GM10266 (cell line): ENCODE data around the gene CYTL1.
"Not testable (repeated sequence)": the region's sequence is repeated elsewhere in the genome, so short reads cannot be mapped to it uniquely, and the experiment has no call there.

Experiments used
- DNase-seq: peaks from one replicate; pipeline ENCODE4 v3.0.0; 2012; ENCODE audit errors: extremely low spot score
- TF ChIP-seq, protein P1 (sequence below): IDR thresholded peaks from 2 replicates; pipeline ENCODE4 v1.5.1; 2012; ENCODE audit warnings: mild to moderate bottlenecking, low read depth; ENCODE audit not compliant: control insufficient read depth, insufficient read depth; ENCODE audit errors: missing control alignments

CYTL1 gene, protein sequence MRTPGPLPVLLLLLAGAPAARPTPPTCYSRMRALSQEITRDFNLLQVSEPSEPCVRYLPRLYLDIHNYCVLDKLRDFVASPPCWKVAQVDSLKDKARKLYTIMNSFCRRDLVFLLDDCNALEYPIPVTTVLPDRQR

DNA sequence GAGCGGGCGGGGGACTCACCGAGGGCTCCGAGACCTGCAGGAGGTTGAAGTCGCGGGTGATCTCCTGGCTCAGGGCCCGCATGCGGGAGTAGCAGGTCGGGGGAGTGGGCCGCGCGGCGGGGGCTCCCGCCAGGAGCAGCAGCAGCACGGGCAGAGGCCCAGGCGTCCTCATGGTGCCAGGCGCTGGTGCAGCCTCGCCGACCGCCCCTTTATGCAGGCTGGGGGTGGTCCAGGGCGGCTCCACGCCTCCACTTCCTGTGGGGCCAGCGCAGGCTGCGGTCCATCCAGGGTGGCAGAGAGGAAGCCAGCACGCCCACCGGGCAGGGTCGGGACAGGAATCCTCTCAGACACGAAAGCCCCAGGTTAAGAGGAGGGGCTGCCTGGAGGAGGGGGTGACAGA is at the start of gene CYTL1:
Gene CYTL1, minus strand, starts transcription at position 185 of the 400 bp plus-strand sequence. Its CDS starts 13 bp downstream, at position 172.
- no peak for DNase-seq
- TF ChIP-seq, protein P1, sequence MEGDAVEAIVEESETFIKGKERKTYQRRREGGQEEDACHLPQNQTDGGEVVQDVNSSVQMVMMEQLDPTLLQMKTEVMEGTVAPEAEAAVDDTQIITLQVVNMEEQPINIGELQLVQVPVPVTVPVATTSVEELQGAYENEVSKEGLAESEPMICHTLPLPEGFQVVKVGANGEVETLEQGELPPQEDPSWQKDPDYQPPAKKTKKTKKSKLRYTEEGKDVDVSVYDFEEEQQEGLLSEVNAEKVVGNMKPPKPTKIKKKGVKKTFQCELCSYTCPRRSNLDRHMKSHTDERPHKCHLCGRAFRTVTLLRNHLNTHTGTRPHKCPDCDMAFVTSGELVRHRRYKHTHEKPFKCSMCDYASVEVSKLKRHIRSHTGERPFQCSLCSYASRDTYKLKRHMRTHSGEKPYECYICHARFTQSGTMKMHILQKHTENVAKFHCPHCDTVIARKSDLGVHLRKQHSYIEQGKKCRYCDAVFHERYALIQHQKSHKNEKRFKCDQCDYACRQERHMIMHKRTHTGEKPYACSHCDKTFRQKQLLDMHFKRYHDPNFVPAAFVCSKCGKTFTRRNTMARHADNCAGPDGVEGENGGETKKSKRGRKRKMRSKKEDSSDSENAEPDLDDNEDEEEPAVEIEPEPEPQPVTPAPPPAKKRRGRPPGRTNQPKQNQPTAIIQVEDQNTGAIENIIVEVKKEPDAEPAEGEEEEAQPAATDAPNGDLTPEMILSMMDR: no peak

DNA sequence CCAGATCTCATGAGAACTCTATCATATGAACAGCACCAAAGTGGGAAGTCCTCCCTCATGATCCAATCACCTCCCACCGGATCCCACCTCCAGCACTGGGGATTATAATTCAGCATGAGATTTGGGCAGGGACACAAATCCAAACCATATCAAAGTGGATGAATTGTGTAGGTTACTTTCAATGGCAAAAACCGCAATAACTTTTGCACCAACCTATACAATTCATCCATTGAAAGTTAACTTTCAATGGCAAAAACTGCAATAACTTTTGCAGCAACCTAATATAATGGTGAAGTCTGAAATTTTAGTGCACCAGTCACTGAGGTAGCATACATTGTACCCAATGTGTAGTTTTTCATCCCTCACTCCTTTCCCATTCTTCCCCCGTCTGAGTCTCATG is 48.6 kb upstream of the CYTL1 start:
- DNase-seq: no peak
- TF ChIP-seq, protein P1: no peak

DNA sequence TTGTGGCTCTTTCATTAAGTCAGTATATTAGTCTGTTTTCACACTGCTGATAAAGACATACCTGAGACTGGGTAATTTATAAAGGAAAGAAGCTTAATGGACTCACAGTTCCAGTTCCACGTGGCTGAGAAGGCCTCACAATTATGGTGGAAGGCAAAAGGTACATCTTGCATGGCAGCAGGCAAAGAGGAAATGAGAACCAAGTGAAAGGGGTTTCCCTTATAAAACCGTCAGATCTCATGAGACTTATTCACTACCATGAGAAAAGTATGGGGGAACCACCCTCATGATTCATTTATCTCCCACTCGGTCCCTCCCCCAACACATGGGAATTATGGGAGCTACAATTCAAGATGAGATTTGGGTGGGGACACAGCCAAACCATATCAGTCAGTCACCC is 47.7 kb upstream of the CYTL1 start:
- DNase-seq: not testable (repeated sequence)

DNA sequence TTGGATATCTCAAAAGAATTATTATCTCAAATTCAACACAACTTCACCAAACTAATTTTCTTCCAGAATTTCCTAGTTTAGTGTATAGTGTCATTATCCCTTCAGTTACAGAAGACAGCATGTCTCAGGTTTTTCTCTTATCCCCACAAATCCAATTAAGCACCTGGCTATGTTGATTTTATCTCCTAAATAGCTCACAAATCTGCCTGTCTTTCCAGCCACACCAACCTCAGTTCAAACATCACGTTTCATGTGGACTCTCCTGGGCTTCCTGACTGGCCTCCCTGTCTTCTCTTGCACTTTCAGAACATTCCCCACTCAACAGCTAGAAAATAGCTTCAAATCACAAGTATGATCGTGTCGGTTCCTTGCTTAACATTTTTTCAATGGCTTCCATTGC is 46.8 kb upstream of the CYTL1 start:
- TF ChIP-seq, protein P1: no peak
- DNase-seq: no peak

DNA sequence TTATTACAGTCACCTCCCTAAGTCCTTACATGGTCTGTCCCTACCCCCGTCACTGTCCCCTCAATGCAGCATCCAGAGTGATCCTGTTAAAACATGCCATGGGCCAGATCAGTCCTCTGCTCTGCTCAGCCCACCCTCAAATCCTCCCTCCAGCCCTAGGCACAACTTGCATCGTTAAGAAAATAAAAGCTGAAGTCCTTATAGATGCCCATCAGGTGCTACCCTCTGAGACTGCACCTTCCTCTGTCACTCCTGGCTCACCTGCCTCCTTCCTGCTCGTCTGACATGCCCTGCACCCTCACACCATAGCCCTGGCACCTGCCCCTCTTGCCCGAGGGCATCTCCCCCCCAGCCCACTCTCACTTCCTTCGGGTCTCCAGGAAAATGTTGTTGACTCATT is 36.2 kb upstream of the CYTL1 start:
- no peak for DNase-seq
- TF ChIP-seq, protein P1: no peak

DNA sequence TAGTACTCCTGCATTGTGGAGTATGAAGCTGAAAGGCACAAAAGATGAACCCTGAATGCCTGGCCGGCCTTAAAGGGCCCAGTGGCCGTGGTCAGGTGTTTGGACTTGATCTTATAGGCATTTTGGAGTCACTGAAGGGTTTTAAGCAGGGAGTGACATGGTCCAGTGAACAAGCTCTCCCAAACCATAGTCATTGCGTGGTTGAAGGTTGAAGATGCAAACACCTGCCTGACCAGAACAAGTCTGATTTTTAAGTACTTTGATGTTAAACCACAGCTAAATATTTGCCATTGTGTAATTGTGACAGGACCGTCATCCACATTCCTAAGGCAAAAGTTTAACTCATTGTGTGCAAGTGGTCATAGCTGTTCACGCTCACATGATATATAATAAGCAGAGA is 35.3 kb upstream of the CYTL1 start:
- no peak for DNase-seq
- TF ChIP-seq, protein P1: no peak

DNA sequence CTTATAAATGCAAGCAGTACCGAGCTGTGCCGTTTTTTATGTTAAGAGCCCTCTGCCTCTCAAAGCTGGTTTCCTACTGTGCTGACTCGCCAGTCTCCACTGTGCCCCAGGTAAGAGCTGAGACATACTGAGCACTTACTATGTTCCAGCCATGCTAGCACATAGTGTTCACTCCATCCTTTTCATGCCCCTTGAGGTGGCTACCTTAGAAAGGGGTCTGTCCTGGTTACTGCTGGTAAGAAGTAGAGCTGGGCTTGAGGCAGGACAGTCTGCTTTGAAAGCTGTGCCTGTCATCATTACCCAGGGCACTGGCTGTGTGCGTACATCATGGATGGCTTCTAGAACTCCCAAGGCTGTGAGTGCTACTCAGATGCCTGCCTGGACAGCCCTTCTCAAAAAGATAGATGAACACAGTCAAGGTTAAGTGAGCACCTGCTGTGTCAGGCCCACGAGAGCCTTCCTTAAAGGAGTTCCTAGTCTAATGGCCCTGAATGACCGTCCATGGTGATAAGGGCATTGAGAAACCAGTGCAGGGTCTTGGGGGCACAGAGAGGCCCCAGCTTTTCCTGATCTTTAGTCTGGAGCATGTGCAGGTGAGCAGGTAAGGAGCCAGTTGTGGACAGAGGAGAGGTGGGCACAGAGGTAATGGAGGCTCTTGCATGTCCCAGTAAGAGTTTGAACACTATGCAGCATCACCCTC is 33.6 kb upstream of the CYTL1 start:
- TF ChIP-seq, protein P1: no peak
- no peak for DNase-seq

DNA sequence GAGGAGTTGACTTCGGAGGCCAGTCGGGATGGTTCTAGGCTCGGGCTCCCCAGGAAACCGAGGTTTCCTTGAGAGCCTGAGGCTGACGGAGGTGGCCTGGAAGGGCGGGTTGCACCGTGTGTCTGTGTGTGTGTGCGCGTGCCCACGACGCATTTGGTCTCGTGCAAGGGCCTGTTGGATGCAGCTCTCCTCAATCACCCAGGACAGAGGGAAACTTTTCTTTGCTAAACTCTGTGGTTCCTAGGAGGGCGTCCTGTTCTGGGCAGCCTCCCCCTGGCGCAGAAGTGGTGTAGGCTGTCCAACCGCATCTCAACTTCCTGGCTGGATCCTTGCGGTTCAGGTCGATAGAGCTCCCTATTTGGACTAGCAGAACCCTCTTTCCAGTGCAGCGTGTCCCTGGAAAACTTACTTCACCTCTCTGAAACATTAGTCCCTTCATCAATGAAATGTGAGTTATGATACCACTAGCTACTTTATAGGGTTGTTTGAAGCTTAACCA is 33.0 kb upstream of the CYTL1 start:
- no peak for DNase-seq
- TF ChIP-seq, protein P1: no peak
